Peyer's patch (tissue), 4 donors: ENCODE results near the gene KCTD1.

Experiments
- POLR2A ChIP-seq, 2 donors: fragments of 450-650 bp; IDR thresholded peaks; one replicate each; pipeline ENCODE4 v1.5.1; 2017; ENCODE audit warnings: antibody characterized with exemption in 2 of 2, mild to moderate bottlenecking in 2 of 2, moderate library complexity in 2 of 2
- TF ChIP-seq, protein P1 (sequence below), 6 experiments: fragments of 450-650 bp in 4 of 6; fragments of 200-600 bp in 2 of 6; sonication (generic) in 1 of 6; IDR thresholded peaks; one replicate each; pipeline ENCODE4 v1.5.1; 2017 to 2019; ENCODE audit warnings: antibody characterized with exemption in 6 of 6, mild to moderate bottlenecking in 3 of 6, moderate library complexity in 1 of 6

DNA sequence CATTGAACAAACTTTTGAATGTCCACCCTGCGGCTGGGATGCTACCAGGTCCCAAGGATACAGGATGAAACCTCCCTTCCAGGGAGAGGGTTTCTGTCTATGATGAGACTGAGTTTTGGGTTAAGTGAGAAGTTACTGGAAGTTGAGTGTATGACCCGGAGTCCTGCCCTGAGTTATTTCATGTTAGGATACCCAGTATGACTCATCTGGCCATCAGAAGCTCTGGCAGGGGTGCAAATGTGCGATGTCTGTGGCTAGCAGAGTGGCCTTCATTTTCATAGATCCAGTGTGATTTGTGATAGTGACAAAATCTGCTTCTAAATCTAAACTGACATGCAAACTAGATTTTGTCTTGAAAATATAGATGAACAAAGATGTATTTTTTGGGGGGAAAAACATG is 55.3 kb downstream of the KCTD1 start:
- TF ChIP-seq, protein P1, sequence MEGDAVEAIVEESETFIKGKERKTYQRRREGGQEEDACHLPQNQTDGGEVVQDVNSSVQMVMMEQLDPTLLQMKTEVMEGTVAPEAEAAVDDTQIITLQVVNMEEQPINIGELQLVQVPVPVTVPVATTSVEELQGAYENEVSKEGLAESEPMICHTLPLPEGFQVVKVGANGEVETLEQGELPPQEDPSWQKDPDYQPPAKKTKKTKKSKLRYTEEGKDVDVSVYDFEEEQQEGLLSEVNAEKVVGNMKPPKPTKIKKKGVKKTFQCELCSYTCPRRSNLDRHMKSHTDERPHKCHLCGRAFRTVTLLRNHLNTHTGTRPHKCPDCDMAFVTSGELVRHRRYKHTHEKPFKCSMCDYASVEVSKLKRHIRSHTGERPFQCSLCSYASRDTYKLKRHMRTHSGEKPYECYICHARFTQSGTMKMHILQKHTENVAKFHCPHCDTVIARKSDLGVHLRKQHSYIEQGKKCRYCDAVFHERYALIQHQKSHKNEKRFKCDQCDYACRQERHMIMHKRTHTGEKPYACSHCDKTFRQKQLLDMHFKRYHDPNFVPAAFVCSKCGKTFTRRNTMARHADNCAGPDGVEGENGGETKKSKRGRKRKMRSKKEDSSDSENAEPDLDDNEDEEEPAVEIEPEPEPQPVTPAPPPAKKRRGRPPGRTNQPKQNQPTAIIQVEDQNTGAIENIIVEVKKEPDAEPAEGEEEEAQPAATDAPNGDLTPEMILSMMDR (IDR thresholded peaks at IDR 0.05): no peak
- TF ChIP-seq POLR2A (IDR thresholded peaks at IDR 0.05): no peak
